ENCODE results near the gene PRDM1. TPM values are rescaled to one million over a fixed set of nuclear protein-coding genes. Genes with fewer than 3 reads are reported as not detected.
A peak's percentile ranks its signal among the peaks of the same experiment; 100 is the strongest.

Gene PRDM1
- total and polyA plus RNA-seq, 2 donors (not counting 1 experiment from before 2014, with no cell fraction given), result 6.9 to 9.6 TPM

DNA sequence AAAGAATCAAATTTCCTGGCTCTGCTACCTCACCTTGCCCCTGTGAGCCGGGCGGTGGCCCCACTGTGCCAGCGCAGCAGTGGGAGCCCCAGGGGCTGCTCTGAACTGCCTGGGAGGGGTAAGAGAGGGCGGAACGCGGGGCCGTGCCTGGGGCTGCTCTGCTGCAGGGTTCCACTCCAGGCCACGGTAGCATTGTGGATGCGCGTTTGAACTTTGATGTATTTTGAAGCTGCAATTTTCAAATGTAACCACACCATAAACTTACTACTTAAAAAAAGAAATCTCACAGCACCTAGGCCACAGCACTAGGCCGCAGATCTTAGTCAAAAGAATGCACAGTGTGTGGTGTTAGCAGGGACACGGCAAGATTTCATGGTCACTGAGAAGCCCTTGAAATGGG lies 57.5 kb downstream of the PRDM1 start:
- Mint-ChIP-seq H3K27me3 (no peaks in the 10 kb centered on the region), H3K27ac (no peak overlapping the region), H3K4me1 (peaks cover 32% of the 10 kb centered on the region), H3K4me3 (no peak overlapping the region), H3K9me3 (ENCODE audit: insufficient read depth) (no peaks in the 10 kb centered on the region)
- POLR2A ChIA-PET, result interaction anchor here (0.5 kb wide), 1 partner anchor 192 kb away, joined by 3 read pairs; no protein-coding TSS in a partner anchor
- Histone ChIP-seq H3K36me3 (replicated peaks in 1 of 2; ENCODE audit: control extremely low read depth in 1 of 2, control insufficient read depth in 1 of 2, extremely low read depth in 1 of 2, insufficient read depth in 2 of 2, low read length in 1 of 2) (no peaks in the 10 kb centered on the region), H3K79me2 (ENCODE audit: control insufficient read depth, insufficient read depth, low read length) (no peaks in the 10 kb centered on the region), H4K20me1 (ENCODE audit: control insufficient read depth, insufficient read depth, low read length, poor library complexity, severe bottlenecking) (no peaks in the 10 kb centered on the region), H3K27ac (ENCODE audit: low read length in 2 of 2) (no peak overlapping the region), H3K4me1 (ENCODE audit: control insufficient read depth in 2 of 2, insufficient read depth in 2 of 2, low read length in 2 of 2) (peaks cover 18 to 25% of the 10 kb centered on the region in 2 donors), H3K9ac (ENCODE audit: low read length) (no peak overlapping the region), H3K4me3 (ENCODE audit: control extremely low read depth in 1 of 5, extremely low read depth in 1 of 5, insufficient read depth in 1 of 5, low read depth in 2 of 5, low read length in 4 of 5) (no peak overlapping the region), H3K4me2 (replicated peaks; ENCODE audit: low read depth, low read length, poor library complexity, severe bottlenecking) (no peak overlapping the region), H3K27me3 (replicated peaks in 1 of 4; ENCODE audit: control extremely low read depth in 1 of 4, control insufficient read depth in 3 of 4, insufficient read depth in 4 of 4, low read length in 3 of 4) (no peaks in the 10 kb centered on the region), H3K9me3 (ENCODE audit: control extremely low read depth in 1 of 3, control insufficient read depth in 2 of 3, insufficient read depth in 1 of 3, low read length in 2 of 3) (no peaks in the 10 kb centered on the region), H2AFZ (ENCODE audit: insufficient read depth, low read depth, low read length, poor library complexity, severe bottlenecking) (no peak overlapping the region)
- TF ChIP-seq EZH2 (IDR thresholded peaks at IDR 0.05; ENCODE audit: borderline replicate concordance, insufficient read depth, low read depth, low read length, poor library complexity, severe bottlenecking), result no peak
- TF ChIP-seq, protein P1, sequence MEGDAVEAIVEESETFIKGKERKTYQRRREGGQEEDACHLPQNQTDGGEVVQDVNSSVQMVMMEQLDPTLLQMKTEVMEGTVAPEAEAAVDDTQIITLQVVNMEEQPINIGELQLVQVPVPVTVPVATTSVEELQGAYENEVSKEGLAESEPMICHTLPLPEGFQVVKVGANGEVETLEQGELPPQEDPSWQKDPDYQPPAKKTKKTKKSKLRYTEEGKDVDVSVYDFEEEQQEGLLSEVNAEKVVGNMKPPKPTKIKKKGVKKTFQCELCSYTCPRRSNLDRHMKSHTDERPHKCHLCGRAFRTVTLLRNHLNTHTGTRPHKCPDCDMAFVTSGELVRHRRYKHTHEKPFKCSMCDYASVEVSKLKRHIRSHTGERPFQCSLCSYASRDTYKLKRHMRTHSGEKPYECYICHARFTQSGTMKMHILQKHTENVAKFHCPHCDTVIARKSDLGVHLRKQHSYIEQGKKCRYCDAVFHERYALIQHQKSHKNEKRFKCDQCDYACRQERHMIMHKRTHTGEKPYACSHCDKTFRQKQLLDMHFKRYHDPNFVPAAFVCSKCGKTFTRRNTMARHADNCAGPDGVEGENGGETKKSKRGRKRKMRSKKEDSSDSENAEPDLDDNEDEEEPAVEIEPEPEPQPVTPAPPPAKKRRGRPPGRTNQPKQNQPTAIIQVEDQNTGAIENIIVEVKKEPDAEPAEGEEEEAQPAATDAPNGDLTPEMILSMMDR (IDR thresholded peaks at IDR 0.05), result no peak
- intact Hi-C loops (cut with micrococcal nuclease), result no loop called here
- no peak for DNase-seq
- CTCF ChIA-PET, result no interaction called here
- no peak for ATAC-seq (ENCODE audit: low read depth)
- WGBS (ENCODE audit: insufficient coverage), result 96% methylated on average over 3 of the region's 12 CpGs

DNA sequence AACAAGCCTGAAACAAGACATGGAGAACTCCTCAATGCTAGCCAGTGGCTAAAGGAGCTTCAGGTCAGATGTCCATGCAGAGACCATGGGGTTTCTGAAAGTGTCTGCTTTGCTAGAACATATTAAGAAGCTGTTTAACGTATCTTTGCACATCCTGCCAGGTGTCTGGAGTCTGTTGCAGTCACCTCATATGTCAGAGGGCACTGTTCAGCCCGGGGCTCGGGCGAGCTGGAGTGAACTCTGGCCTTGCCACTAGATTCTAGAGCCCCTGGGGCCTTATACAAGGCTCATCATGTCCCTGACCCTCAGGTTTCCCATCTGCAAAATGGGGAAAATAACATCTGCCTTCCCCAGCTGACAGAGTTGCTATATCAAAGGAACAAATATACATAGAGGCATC lies 59.0 kb downstream of the PRDM1 start:
- DNase-seq (no peak), ATAC-seq (ENCODE audit: low read depth) (no peak)
- ChIA-PET CTCF (interaction anchor here (1.0 kb wide), 1 partner anchor 677 kb away, joined by 3 read pairs; no protein-coding TSS in a partner anchor), POLR2A (no interaction called here)
- Histone ChIP-seq H3K9ac (ENCODE audit: low read length) (no peak overlapping the region), H4K20me1 (ENCODE audit: control insufficient read depth, insufficient read depth, low read length, poor library complexity, severe bottlenecking) (no peaks in the 10 kb centered on the region), H3K4me3 (ENCODE audit: control extremely low read depth in 1 of 5, extremely low read depth in 1 of 5, insufficient read depth in 1 of 5, low read depth in 2 of 5, low read length in 4 of 5) (no peak overlapping the region), H3K27me3 (replicated peaks in 1 of 4; ENCODE audit: control extremely low read depth in 1 of 4, control insufficient read depth in 3 of 4, insufficient read depth in 4 of 4, low read length in 3 of 4) (no peaks in the 10 kb centered on the region), H3K9me3 (ENCODE audit: control extremely low read depth in 1 of 3, control insufficient read depth in 2 of 3, insufficient read depth in 1 of 3, low read length in 2 of 3) (no peaks in the 10 kb centered on the region), H3K4me1 (ENCODE audit: control insufficient read depth in 2 of 2, insufficient read depth in 2 of 2, low read length in 2 of 2) (peaks cover 18 to 25% of the 10 kb centered on the region in 2 donors), H3K4me2 (replicated peaks; ENCODE audit: low read depth, low read length, poor library complexity, severe bottlenecking) (no peak overlapping the region), H3K27ac (ENCODE audit: low read length in 2 of 2) (no peak overlapping the region), H3K79me2 (ENCODE audit: control insufficient read depth, insufficient read depth, low read length) (no peaks in the 10 kb centered on the region), H3K36me3 (replicated peaks in 1 of 2; ENCODE audit: control extremely low read depth in 1 of 2, control insufficient read depth in 1 of 2, extremely low read depth in 1 of 2, insufficient read depth in 2 of 2, low read length in 1 of 2) (no peaks in the 10 kb centered on the region), H2AFZ (ENCODE audit: insufficient read depth, low read depth, low read length, poor library complexity, severe bottlenecking) (peak overlapping the region; percentile 1)
- WGBS (ENCODE audit: insufficient coverage), result 76% methylated on average over 4 of the region's 4 CpGs
- no peaks in the 10 kb centered on the region for H3K9me3 Mint-ChIP-seq (ENCODE audit: insufficient read depth)
- no peak overlapping the region for H3K27ac Mint-ChIP-seq
- no peaks in the 10 kb centered on the region for H3K27me3 Mint-ChIP-seq
- intact Hi-C loops (cut with micrococcal nuclease), result no loop called here
- no peak overlapping the region for H3K4me3 Mint-ChIP-seq
- H3K4me1 Mint-ChIP-seq, result peaks cover 32% of the 10 kb centered on the region
- TF ChIP-seq, protein P1 (IDR thresholded peaks at IDR 0.05), result no peak
- no peak for TF ChIP-seq EZH2 (IDR thresholded peaks at IDR 0.05; ENCODE audit: borderline replicate concordance, insufficient read depth, low read depth, low read length, poor library complexity, severe bottlenecking)
